HG02623 (cell line): ENCODE results near the gene RABGGTA.

Source experiments
- ATAC-seq: cut with Tn5 transposase; IDR thresholded peaks from one replicate; pipeline ENCODE4 v1.9.1; 2021; ENCODE audit warnings: moderate library complexity; ENCODE audit not compliant: unreplicated experiment

Gene RABGGTA

DNA sequence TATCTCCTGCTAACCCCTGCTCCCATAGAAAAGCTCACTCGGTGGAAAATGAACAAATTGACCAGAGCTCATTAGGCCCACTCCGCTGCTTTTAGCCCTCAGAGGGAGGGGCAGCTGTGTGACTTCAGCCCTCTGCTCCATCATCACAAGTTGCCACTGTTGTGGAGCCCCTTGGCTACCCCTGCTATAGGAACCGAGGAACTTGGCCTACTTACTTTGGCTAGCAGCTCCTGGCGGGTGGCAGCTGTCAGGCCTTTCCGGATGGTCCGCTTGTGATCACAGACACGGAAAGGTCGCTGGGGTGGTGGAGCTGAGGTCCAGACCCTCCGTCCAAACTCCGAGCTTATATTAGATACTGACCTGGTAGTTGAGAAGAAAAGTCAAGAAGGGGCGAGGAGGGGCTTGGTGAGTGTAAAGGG, 35.8 kb upstream of the RABGGTA start:
- ATAC-seq, result no peak

DNA sequence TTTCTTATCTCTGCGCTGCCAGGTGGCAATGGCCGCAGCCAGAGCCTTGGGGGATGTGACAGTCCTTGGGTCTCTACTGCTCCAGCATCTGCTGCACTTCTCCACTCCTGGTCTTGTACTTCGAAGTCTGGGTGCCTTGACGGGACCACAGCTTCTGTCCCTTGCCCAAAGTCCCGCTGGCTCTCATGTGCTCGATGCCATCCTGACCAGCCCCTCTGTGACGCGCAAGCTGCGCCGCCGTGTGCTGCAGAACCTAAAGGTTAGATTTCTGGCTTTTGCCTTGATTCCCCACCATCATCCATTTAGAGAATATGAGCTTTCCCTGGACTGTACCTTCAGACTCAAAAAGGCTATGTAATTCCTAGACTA, 32.6 kb upstream of the RABGGTA start:
- no peak for ATAC-seq

DNA sequence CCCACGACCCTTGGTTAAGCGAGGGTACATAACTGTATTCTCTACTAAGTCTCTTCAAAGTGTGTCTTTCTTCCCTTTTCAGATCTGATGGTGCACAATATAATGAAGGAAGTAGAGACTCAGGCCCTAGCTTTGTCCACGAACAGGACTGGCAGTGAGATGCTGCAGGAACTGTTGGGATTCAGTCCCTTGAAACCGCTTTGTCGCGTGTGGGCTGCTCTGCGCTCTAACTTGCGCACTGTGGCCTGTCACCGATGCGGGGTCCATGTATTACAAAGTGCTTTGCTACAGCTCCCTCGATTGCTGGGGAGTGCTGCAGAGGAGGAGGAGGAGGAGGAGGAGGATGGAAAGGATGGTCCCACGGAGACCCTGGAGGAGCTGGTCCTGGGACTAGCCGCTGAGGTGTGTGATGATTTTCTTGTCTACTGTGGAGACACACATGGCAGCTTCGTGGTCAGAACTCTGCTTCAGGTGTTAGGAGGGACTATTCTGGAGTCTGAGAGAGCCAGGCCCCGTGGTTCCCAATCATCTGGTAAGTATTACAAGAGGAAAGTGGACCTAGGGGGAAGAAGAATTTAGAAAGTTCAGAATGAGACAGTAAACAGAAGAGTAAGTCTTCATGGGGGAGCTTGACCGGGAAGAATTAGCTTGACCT, 29.1 kb upstream of the RABGGTA start:
- ATAC-seq, result no peak

DNA sequence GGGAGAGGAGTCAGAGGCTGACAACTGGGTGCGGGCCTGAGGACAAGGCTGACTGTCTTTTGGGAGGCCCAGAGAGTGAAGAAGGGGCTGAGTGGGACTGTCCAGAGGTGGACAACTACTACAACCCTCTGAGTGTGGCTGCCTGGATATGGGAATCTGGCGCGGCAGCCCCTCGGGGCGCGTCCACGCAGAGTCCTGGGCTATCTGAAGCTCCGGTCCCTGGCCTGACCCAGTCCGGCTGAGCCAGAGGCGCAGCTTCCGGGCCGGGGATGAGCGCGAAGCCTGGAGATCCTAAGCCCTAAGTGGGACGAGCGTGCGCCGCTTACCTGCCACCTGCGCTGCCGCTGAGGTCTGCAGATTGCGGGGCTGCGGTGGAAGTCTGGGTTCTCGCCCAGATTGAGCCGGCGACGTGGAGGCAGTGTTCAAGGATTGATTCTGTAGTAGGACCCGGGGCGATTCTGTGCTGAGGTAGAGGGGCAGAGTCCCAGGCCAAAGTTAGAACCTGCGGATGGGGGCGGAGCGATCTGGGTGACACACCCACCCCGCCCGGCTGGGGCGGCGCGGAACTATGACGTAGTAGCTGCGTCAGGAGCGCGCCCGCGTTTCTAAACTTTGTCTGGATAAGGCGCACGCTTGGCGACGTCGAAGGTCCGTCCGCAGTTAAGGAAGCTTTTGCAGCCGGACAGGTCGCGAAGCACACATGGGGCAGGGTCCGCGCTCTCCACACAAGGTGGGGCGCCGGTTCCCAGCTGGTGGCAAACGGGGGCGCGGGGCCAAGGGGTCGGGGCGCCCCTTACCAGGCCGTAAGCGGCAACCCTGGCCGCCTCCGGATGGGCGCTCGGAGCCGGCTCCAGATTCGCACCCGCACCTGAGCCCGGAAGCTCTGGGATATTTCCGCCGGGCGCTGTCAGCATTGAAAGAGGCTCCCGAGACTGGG, 28.1 kb upstream of the RABGGTA start, which contains the start of the genes DHRS1 and NOP9:
DHRS1 (minus strand) TSS at position 526 of the 937 bp plus-strand sequence. CDS start 674 bp downstream, outside the sequence.
NOP9 (plus strand) TSS at position 596 of the 937 bp plus-strand sequence; CDS start at position 701, 105 bp downstream.
- peak; percentile 60 for ATAC-seq

DNA sequence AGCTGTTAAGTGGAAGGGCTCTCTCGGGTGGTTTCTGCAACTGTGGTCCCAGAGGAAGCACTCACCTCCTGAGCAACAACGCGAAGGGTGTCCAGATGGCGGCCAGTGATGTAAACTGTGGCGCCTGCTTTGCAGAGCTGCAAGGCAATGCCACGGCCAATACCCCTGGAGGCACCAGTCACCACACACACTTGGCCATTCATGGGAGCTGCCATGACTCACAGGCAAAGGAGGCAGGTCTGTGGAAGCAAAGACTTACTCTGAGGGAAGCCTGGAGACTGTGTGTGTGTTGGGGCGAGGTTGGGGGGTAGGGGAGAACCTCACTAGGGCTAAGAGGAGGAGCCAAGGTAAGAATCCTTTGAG, 27.5 kb upstream of the RABGGTA start:
- no peak for ATAC-seq

DNA sequence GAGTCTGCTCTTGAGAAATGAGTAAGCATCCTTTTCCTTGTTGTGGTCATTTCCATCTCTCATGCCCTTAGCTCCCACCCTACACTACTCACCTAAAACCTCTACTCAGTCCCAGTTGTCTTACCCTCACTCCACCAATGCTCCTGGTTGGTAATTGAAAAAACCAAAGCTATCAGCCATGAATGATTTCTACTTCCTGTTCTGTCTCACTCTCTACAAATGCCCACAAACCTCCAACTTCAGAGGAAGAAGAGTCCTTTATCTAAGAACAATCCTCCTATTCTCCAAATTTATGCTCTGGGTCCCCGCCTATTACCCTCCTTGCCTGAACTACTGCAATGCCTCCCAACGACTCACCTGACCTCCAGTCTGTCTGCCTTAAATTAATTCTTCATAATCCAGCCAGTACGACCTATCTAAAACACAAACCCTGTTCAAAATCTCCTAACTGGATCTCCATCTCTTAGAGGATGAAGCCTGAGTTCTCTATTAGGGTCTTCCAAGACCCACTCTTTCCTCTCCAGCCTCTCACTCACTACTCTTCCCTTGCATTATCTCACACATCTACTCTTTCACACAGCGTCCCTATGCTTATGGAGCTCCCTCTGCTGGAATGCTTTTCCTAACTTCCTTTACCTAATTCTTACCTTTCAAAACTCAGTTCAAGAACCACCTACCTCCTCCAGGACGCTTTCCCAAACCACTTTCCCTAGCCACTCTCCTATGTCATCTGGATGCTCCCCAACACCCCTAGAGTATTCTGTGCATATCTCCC, 26.0 kb upstream of the RABGGTA start:
- ATAC-seq, result peak; percentile 10

DNA sequence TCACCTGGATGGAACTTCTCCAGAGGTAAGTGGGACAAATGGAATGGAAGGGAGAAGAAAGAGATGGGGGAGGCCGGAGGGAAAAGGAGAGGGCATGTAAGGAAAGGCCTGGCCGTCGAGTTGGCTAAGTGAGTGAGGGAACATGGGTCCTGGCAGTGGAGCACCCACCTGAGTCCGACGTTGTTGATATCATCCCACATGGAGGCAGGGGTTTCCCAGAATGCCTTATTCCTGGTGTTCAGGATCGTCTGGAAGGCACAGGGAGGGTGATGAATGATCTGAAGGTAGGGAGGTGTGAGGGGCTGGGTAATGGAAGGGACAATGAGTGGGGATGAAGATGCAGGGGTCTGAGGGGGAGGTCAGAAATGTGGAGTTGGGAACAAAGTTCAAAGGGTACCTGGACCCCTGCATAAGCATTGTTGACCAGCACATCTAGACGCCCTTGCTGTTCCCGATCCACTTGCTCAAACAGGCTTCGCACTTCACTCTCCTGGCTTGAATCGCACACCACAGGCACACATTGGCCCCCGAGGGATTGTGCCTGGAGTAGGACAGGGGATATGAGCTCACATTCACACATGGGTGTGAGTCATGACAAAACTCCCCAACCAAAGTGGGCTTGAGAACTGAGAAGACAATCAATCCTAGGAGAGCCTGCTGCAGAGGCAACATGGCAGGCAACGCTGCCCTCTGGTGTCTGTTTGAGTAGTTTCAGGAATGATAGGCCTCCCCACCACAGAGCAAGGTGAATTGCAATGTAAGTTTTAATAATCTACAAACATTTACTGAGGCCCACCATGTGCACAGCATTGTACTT, 25.2 kb upstream of the RABGGTA start:
- ATAC-seq, result peak; percentile 43

DNA sequence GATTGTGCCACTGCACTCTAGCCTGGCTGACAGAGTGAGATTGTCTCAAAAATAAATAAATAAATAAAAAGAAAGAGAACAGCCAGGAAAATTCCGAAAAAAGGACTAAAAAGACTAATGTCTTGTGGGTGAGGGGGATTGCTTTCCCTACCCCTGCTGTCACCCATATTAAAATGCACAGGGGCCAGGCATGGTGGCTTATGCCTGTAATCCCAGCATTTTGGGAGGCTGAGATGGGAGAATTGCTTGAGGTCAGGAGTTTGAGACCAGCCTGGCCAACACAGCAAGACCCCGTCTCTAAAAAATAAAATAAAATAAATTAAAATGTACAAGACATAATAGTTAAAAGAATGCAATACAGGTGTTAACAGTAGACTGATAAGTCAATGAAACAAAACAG, 22.1 kb upstream of the RABGGTA start:
- no peak for ATAC-seq

DNA sequence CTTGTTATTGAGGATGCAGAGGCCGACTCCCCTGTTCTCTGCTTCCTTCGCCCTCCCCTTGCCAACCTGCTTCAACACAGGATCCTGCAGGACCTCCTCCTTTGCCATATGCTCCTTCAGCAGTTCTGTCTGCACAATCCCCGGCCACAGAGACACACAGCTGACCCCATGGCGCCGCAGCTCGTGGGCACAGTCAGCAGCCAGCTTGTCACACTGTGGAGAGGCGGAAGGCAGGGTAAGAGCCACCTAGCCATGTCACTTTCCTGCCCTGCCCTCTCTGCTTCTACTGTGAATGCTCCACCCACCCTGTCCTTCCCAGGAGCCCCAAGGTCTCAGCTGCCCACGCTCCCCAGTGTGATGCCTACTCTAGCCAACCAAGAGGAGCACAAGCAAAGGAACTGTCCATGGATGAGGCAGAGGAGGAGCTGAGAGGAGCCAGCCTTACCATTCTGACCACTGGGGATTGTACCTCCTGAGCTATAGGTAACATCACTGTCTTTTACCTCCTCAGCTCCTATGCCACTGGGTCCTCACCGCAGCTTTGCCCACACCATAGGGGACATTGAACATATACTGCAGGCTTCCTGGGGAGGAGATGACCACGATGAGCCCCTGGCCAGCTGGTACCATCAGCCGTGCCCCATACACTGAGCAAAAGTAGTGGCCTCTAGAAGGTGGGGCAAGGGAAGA, 20.9 kb upstream of the RABGGTA start:
- ATAC-seq, result no peak

DNA sequence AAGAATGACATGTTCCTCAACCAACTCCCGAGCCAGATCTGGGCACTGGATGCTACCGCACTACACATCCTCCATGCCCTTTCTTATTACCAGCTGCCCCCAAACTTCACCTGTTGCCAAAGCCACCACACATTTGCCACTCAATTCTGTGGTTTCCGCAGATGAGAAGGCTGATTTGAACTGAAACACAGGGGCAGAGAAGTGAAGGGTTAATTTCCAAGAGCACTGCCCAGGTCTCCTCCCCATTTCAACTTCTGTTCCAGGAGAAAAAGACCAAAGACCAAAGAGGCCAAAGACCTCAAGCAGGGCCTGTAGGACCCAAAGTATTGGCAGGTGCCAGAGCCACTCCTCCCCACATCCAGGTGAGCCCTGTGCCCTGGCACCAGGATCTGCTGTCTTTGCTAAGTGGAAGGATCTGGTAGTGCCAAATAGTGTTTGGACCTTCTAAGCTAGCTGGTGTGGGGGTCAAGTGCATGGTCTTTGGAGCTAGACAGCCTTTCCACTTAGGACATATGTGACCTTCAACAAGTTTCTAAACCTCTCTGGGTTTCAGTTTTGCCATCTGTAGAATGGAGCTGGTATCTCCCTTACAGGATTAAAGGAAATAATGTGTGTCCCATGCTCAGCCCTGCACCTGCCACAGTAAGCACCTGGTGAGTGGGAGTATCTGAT, 20.2 kb upstream of the RABGGTA start:
- no peak for ATAC-seq

DNA sequence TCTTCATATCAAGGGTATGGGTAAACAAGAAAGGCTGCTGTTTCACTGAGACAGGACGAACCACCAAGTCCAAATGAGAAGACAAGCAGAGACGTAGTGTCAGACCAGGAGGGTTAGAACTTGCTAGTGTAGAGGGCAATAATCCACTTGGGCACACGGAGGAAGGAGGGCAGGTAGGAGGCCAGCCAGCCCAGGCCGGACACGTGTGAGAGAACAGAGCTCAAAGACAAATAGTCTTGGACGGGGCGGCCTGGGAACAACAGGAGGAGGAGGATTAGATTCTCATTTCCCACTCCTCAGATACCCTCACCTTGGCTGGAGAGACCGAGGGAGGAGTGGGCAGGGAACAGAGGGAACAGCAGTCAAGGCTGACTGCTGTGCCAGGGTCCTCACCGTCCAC, 19.3 kb upstream of the RABGGTA start:
- ATAC-seq, result no peak

DNA sequence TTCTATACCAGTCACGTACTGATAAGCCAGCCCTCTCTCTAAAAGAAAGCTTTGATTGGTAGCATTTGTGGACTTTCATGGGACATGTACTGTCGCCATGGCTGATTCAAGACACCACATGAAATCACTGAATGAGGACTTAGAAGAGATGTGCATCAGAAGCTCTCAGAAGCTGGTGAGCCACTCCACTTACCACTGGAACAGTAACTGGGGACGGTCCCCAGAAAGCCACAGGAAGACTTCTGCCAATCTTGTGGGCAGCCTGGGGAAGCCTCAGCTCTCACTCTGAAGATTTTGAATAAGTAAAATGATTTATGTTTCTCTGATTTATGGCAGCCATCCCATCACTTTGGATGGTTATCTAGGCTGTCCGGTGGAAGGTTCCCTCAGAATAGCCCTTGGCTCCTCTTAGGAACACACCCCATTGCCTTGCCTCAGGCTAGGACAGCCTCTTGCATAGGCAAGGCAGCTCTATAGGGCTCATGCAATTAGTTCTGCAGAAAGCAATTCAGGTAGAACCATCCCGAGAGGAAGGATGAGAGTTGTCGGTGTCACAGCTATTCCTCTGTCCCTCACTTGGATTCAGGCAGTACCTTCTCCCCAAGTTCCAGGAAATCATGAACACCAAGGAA, 18.4 kb upstream of the RABGGTA start:
- no peak for ATAC-seq

DNA sequence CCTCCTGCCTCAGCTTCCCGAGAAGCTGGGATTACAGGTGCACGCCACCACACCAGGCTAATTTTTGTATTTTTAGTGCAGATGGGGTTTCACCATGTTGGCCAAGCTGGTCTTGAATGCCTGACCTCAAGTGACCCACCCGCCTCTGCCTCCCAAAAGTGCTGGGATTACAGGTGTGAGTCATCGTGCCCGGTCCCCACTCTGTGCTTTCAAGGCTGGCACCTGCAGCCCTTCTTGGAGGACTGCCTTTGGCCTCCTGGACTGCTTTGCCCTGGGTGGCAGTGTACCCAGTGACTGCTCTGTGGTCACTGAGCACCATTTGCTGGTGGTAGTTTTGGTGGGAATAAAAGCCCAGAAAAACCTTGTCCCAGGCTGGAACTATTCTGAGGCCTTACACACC, 15.6 kb upstream of the RABGGTA start:
- no peak for ATAC-seq

DNA sequence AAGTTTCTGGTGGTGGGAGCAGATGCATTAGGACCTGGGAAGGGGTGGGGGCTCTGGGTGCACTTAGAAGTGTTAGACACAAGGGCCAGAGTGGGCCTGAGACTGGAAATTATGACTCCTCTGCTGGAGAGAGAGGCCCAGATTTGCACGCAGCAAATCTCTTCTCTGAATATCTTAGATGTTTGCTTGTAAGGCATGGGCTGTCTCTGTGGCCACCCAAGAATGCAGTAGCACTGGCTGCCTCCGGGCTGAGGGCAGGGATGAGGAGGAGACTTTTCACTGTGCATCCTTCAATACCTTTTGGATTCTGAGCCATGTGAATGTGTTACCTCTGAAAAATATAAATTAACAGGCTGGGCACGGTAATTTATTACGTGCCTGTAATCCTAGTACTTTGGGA, 14.0 kb upstream of the RABGGTA start:
- no peak for ATAC-seq

DNA sequence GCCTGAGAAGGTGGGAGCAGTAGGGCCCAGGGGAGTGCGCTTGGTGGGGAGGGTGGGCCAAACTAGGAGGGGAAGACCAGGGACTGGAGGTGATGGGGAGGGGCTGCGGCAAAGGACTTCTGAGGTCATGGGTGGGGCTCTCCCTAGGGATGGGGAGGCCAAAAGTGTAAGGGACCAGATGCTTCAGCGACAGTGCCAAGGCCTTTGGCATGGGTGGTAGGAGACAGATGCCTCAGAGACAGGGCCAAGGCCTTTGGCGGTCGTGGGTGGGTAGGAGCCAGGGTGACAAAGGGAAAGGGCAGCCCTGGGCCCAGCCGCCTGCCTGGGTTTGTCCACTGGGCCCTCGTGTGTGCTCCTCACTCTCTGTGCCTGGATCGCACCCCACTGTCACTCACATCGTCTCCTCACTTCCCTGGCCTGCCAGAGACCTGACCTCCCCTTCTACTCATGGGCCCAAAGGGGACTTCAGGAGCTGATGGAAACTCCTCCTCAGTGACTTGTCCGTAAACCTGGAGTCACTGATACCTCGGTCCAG, 13.2 kb upstream of the RABGGTA start:
- no peak for ATAC-seq

DNA sequence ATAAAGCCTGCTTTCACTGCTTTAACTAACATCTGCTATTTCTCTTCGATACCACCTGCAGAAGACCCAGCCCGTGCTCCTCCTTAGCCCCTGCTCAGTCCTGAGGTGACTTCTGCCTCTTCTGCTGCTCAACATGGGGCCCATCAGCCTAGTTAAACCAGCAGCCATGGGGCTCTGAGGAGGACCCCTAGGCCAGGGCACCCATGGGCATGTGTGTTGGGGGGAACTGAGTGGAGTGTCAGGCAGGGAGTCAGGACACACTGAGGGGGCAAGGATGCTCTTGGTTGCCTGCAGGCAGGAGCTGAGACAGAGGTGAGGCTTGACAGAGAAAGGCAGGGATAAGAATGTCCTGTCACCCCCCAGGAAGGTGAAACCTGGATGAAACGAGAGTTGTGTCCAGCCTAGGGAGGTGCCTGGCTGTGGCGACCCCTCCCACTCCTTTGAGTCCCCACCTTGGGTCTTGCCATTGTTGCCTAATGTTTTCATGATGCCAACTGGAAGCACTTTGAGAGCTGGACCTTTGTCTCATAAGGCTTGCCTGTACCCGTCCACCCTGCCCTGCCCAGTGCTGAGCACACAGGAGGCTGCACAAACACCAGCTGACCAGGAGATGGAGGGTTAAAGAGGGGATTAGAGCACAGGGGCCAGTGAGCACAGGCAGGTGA, 12.5 kb upstream of the RABGGTA start:
- no peak for ATAC-seq

DNA sequence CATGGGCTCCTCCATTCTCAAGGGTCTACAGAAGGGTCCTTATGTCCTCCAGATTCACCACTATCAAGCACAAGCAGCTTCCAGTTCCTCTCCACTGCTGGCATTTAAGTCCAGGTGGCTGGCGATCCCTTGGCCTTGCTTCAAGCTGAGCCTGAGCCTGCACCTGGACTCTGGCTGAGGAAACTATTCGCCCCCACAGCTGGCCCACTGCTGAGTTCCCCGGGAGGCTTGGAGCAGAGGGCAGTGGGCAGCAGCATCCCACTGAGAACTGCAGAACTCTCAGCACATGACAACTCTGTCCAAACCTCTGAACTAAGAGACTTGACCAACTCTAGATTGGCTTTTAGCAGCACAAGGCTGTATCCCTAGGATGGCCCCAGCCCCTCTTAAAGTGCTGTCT, 11.3 kb upstream of the RABGGTA start:
- ATAC-seq, result no peak

DNA sequence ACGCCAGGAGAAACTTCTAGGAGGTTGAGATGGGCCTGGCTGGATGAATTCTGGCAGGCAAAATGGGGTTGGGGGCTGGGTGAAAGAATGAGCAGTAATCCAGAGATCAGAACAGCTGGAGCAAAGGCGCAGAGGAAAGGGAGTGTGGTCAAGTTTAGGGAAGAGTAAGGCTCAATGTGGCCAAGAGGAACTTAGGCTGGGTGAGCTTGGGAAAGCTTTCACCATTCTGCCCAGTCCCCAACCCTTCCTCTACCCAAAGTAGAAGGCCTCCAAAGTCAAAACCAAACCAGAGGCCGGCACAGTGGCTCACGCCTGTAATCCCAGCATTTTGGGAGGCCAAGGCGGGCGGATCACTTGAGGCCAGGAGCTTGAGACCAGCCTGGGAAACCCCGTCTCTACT, 10.2 kb upstream of the RABGGTA start:
- ATAC-seq, result no peak
